Measurements from ENCODE around the gene RMDN3.

Gene RMDN3

DNA sequence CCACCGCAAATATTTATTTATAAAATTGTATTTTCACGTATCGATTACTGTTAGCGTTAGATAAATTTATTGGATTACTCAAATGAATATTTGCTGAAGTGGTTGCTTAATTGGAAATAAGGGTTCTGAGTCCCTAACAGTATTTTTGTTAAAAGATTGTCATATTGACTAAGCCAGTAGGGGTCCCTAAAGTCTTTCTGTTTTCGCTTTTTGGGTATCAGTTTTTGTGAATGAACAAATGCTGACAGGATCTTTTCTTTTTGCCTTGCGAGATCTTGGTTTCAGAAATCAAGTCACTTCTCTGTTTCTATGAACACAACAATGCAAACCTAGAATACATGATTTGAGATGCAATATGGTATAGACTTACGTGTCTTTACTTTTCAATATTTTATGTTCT, 53.0 kb downstream of the RMDN3 start:
- DNase-seq (ENCODE audit: low spot score) = no peak
- H3K27ac ChIP-seq = no peak overlapping the region
- CTCF ChIA-PET = no interaction called here
- TF ChIP-seq, protein P1, sequence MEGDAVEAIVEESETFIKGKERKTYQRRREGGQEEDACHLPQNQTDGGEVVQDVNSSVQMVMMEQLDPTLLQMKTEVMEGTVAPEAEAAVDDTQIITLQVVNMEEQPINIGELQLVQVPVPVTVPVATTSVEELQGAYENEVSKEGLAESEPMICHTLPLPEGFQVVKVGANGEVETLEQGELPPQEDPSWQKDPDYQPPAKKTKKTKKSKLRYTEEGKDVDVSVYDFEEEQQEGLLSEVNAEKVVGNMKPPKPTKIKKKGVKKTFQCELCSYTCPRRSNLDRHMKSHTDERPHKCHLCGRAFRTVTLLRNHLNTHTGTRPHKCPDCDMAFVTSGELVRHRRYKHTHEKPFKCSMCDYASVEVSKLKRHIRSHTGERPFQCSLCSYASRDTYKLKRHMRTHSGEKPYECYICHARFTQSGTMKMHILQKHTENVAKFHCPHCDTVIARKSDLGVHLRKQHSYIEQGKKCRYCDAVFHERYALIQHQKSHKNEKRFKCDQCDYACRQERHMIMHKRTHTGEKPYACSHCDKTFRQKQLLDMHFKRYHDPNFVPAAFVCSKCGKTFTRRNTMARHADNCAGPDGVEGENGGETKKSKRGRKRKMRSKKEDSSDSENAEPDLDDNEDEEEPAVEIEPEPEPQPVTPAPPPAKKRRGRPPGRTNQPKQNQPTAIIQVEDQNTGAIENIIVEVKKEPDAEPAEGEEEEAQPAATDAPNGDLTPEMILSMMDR (conservative IDR thresholded peaks at IDR 0.05; ENCODE audit: low read depth) = no peak
- POLR2A ChIA-PET (ENCODE audit: low non-redundant PET) = no interaction called here

DNA sequence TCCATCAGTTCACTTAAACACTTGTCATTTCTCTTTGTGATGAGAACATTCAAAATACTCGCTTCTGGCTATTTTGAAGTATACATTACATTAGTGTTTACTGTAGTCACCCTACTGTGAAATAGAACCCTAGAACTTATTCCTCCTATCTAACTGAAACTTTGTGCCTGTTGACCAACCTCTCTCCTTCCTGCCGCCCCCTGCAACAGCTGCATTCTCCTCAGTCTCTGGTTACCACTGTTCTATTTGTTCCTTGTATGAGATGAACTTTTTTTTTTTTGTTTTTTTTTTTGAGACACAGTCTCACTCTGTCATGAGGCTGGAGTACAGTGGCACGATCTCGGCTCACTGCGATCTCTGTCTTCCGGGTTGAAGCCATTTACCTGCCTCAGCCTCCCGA, 57.1 kb downstream of the RMDN3 start:
- DNase-seq (ENCODE audit: low spot score) = no peak
- CTCF ChIA-PET = interaction anchor here (0.6 to 0.7 kb wide), 2 partner anchors 8 to 84 kb away, joined by 3 read pairs; no protein-coding TSS in a partner anchor
- TF ChIP-seq, protein P1 (conservative IDR thresholded peaks at IDR 0.05; ENCODE audit: low read depth) = no peak
- POLR2A ChIA-PET (ENCODE audit: low non-redundant PET) = interaction anchor here (0.7 kb wide), 1 partner anchor 8 kb away, joined by 3 read pairs; no protein-coding TSS in a partner anchor
- no peak overlapping the region for H3K27ac ChIP-seq

DNA sequence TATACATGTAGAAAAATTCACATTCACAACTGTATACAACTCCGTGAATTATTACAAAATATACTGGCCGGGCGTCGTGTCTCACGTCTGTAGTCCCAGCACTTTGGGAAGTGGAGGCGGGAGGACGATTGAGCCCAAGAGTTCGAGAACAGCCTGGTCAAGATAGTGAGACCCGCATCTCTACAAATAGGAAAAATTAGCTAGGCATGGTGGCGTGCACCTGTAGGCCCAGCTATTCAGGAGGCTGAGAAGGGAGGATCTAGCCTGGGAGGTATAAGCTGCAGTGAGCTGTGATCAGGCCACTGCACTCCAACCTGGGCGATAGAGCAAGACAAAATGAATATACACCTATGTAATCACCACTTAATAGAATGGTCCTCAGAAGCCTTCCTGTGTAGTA, 58.8 kb downstream of the RMDN3 start:
- POLR2A ChIA-PET (ENCODE audit: low non-redundant PET) = no interaction called here
- H3K27ac ChIP-seq = peak overlapping the region; percentile 98

DNA sequence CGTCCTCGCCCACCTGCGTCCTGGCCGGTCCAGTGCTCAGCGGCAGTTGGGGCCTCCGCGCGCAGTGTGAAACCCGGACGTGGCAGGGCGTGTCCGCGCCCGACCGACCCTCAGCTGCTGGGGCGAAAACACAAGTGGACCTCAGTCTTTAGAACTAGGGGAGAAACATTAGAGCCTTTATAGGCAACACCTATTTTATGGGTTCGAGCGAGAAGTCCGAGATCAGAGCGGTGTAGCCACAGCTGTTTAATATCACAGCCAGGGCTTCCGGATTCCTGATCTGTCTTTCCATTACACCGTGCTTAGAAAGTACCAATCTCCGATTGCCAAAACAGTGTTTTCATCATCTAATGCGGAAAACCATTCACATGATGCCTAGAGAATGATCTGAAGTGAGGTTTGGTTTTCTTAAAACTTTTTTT, 59.6 kb downstream of the RMDN3 start:
- DNase-seq (ENCODE audit: low spot score) = peak; percentile 45
- TF ChIP-seq, protein P1 (conservative IDR thresholded peaks at IDR 0.05; ENCODE audit: low read depth) = no peak
- ChIA-PET CTCF (interaction anchor here (0.6 to 1.0 kb wide), 4 partner anchors 11 to 98 kb away, joined by 3 to 4 read pairs (median 3); no protein-coding TSS in a partner anchor), POLR2A (ENCODE audit: low non-redundant PET) (no interaction called here)
- peak overlapping the region; percentile 98 for H3K27ac ChIP-seq

More for the DNA sequence above, 58.8 kb downstream of the RMDN3 start:
- CTCF ChIA-PET = interaction anchor here (0.7 kb wide), 1 partner anchor 98 kb away, joined by 3 read pairs; no protein-coding TSS in a partner anchor
- TF ChIP-seq, protein P1 (conservative IDR thresholded peaks at IDR 0.05; ENCODE audit: low read depth) = no peak
- no peak for DNase-seq (ENCODE audit: low spot score)

DNA sequence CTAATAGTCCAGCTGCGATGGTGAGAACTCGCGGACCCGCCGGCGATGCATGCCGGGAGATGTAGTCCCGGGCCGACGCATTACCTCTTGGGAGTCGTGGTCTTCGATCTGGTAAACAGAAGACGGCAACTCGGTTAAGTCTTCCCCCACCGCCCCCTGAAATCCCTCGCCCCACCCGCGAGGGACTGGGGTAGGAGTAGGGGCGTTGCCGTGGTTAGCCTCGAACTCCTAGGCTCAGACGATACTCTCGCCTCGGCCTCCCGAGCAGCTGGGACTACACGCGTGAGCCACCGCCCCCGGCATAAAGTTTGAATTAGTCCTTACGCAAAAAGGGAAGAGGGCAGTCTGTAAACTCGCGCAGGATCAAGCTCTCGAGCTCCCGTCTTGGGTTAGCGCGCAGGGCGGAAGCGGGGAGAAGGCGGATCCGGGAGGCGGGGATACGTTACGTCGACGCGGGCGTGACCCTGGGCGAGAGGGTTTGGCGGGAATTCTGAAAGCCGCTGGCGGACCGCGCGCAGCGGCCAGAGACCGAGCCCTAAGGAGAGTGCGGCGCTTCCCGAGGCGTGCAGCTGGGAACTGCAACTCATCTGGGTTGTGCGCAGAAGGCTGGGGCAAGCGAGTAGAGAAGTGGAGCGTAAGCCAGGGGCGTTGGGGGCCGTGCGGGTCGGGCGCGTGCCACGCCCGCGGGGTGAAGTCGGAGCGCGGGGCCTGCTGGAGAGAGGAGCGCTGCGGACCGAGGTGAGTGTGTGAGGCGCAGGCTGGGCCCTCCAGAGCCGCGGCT, 60.2 kb downstream of the RMDN3 start, which contains the start of gene RAD51:
TSS of gene RAD51 (plus strand) at position 487 of the 781 bp plus-strand sequence. CDS start 3,585 bp downstream, outside the sequence.
- peak; percentile 97 for DNase-seq (ENCODE audit: low spot score)
- ChIA-PET POLR2A (ENCODE audit: low non-redundant PET) (interaction anchor here (0.7 kb wide), 1 partner anchor 34 kb away, joined by 3 read pairs; no protein-coding TSS in a partner anchor), CTCF (interaction anchor here (0.6 to 1.0 kb wide), 4 partner anchors 11 to 89 kb away, joined by 3 to 4 read pairs (median 3); no protein-coding TSS in a partner anchor)
- H3K27ac ChIP-seq = peak within 1 kb of the TSS; percentile 98
- TF ChIP-seq, protein P1 (conservative IDR thresholded peaks at IDR 0.05; ENCODE audit: low read depth) = no peak

DNA sequence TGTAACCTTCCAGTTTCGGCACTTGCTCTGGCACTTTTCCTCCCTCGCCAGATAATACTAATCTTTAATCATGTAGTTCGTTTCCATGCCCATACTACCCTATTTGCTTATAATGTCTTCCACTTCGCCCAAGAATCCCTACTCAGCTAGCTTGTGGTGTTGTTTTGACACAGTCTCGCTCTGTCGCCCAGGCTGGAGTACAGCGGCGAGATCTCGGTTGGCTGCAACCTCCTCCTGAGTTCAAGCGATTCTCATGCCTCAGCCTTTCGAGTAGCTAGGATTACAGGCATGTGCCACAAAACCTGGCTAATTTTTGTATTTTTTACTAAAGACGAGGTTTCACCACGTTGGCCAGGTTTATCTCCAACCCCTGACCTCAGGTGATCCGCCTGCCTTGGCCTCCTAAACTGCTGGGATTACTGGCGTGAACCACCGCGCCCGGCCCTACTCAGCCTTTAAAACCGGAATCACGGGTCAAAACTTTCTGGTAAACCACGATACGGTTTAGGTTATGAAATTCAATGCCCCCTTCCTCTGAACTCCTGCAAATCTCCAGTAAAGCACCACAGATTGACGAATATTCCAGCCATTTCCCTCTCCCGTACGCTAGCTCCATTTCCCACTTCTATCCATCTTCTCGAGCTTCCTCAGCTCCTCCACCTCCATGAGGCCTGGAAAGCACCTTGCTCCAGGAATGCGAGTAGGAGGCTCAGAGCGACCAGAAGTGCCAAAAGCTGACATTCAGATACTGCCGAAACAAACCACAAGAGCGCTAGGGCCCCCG, 61.0 kb downstream of the RMDN3 start:
- peak overlapping the region; percentile 98 for H3K27ac ChIP-seq
- ChIA-PET POLR2A (ENCODE audit: low non-redundant PET) (interaction anchor here (0.7 kb wide), 1 partner anchor 33 kb away, joined by 3 read pairs; no protein-coding TSS in a partner anchor), CTCF (interaction anchor here (0.7 kb wide), 1 partner anchor 85 kb away, joined by 3 read pairs; no protein-coding TSS in a partner anchor)
- TF ChIP-seq, protein P1 (conservative IDR thresholded peaks at IDR 0.05; ENCODE audit: low read depth) = no peak
- no peak for DNase-seq (ENCODE audit: low spot score)

All from RWPE1 (cell line).